ENCODE measurements around the gene GLCCI1.

- TF ChIP-seq ZNF274 (IDR thresholded peaks at IDR 0.05; ENCODE audit: low read depth, low read length) (no peak), YY1 (IDR thresholded peaks at IDR 0.05; ENCODE audit: insufficient read depth, insufficient read length) (no peak)
These were observed 91.6 kb downstream of the GLCCI1 start for GRCh38 chr7:8060241-8060640.

All from NT2/D1 (cell line).